GM19238 (cell line): ENCODE measurements around the gene TASP1.

ENCODE experiments used
- DNase-seq: peaks from one replicate; pipeline ENCODE4 v3.0.0; 2011; ENCODE audit warnings: low spot score; ENCODE audit not compliant: insufficient read length

TASP1 gene

GRCh38 chr20:13348311-13349234, 290.2 kb downstream of the TASP1 start:
- no peak for DNase-seq

- DNase-seq = no peak
Observed at GRCh38 chr20:13344671-13345070, 294.1 kb downstream of the TASP1 start.

- no peak for DNase-seq
Observed at GRCh38 chr20:13342469-13343242, 296.1 kb downstream of the TASP1 start.

- no peak for DNase-seq
Observed at GRCh38 chr20:13341737-13342393, 296.9 kb downstream of the TASP1 start.

GRCh38 chr20:13340088-13340487, 298.6 kb downstream of the TASP1 start:
- no peak for DNase-seq
